Neutrophil (primary cell): ENCODE results near the gene RPS6KA6.
"Not testable (repeated sequence)": the region's sequence is repeated elsewhere in the genome, so short reads cannot be mapped to it uniquely, and the experiment has no call there.

Experiments used
- H3K27ac ChIP-seq: fragments of 200-600 bp; sonication (generic); 2 replicates; pipeline ENCODE4 v1.5.1; 2016; ENCODE audit warnings: mild to moderate bottlenecking, moderate library complexity
- H3K27me3 ChIP-seq: fragments of 200-600 bp; sonication (generic); 2 replicates; pipeline ENCODE4 v1.6.0; 2016; ENCODE audit warnings: mild to moderate bottlenecking
- H3K36me3 ChIP-seq: fragments of 200-600 bp; sonication (generic); 2 replicates; pipeline ENCODE4 v1.5.1; 2017
- H3K4me1 ChIP-seq, 2 experiments: fragments of 200-600 bp in 1 of 2; sonication (generic) in 1 of 2; 1 replicate in 1 of 2; 2 replicates in 1 of 2; pipeline versions ENCODE4 v1.5.1 to v1.6.1; 2013 to 2016; ENCODE audit warnings: low read depth in 1 of 2, low read length in 1 of 2, mild to moderate bottlenecking in 1 of 2, moderate library complexity in 1 of 2; ENCODE audit not compliant: control insufficient read depth in 1 of 2, insufficient read depth in 1 of 2
- H3K4me3 ChIP-seq, 2 experiments: fragments of 200-600 bp in 1 of 2; sonication (generic) in 1 of 2; 1 replicate in 1 of 2; 2 replicates in 1 of 2; pipeline ENCODE4 v1.5.1; 2013 to 2016; ENCODE audit warnings: low read depth in 1 of 2, low read length in 1 of 2, mild to moderate bottlenecking in 1 of 2, moderate library complexity in 1 of 2
- H3K9me3 ChIP-seq: fragments of 200-600 bp; sonication (generic); 2 replicates; pipeline ENCODE4 v1.5.1; 2016
- TF ChIP-seq, protein P1 (sequence below): fragments of 200-600 bp; sonication (generic); IDR thresholded peaks from 2 replicates; pipeline ENCODE4 v1.5.1; 2016; ENCODE audit warnings: antibody characterized with exemption

RPS6KA6 gene

DNA sequence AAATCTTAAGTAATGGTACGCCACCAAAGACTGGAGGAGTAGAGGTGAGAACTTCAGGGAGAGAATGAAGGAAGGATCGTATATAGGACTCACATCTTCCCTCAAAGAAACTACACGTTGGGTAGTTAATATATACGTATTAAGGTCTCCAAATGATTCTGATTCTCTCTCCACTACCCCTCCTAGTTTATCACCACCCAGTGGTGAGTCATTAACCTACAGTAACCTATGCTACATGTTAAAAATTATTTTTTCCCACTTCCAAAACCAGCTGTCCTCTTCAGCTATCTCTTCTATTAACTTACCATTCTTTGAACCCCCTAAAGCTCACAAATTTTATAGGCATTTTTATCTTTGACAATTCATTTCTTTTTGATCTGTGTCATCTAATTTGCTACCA lies 69.7 kb downstream of the RPS6KA6 start:
- H3K9me3 ChIP-seq, result no peaks in the 10 kb centered on the region
- H3K27ac ChIP-seq, result no peak overlapping the region
- TF ChIP-seq, protein P1, sequence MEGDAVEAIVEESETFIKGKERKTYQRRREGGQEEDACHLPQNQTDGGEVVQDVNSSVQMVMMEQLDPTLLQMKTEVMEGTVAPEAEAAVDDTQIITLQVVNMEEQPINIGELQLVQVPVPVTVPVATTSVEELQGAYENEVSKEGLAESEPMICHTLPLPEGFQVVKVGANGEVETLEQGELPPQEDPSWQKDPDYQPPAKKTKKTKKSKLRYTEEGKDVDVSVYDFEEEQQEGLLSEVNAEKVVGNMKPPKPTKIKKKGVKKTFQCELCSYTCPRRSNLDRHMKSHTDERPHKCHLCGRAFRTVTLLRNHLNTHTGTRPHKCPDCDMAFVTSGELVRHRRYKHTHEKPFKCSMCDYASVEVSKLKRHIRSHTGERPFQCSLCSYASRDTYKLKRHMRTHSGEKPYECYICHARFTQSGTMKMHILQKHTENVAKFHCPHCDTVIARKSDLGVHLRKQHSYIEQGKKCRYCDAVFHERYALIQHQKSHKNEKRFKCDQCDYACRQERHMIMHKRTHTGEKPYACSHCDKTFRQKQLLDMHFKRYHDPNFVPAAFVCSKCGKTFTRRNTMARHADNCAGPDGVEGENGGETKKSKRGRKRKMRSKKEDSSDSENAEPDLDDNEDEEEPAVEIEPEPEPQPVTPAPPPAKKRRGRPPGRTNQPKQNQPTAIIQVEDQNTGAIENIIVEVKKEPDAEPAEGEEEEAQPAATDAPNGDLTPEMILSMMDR, result no peak
- no peaks in the 10 kb centered on the region for H3K27me3 ChIP-seq
- H3K4me3 ChIP-seq, result no peak overlapping the region
- H3K36me3 ChIP-seq, result no peaks in the 10 kb centered on the region
- no peaks in the 10 kb centered on the region for H3K4me1 ChIP-seq

DNA sequence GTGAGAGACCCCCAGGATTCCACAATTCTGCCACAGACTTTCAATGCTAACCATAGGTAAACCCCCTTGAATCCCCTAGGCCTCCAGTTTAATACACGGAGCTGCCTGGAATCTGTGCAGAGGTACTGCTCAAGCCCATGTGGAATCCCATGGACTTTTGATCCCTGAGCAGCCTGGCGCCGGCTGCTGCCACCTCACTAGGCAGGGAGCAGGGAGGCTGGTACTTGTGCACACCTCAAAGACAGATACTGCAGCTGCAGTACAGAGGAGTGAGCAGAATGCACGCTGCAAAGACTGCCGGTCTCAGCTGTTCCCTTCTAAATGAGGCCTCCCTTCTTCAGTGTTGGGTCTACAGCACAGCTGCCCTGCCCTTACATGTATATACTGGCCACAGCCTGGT lies 79.4 kb downstream of the RPS6KA6 start:
- no peaks in the 10 kb centered on the region for H3K36me3 ChIP-seq
- no peak overlapping the region for H3K4me3 ChIP-seq
- no peaks in the 10 kb centered on the region for H3K27me3 ChIP-seq
- no peaks in the 10 kb centered on the region for H3K9me3 ChIP-seq
- H3K4me1 ChIP-seq, result no peaks in the 10 kb centered on the region
- TF ChIP-seq, protein P1, result no peak
- no peak overlapping the region for H3K27ac ChIP-seq

DNA sequence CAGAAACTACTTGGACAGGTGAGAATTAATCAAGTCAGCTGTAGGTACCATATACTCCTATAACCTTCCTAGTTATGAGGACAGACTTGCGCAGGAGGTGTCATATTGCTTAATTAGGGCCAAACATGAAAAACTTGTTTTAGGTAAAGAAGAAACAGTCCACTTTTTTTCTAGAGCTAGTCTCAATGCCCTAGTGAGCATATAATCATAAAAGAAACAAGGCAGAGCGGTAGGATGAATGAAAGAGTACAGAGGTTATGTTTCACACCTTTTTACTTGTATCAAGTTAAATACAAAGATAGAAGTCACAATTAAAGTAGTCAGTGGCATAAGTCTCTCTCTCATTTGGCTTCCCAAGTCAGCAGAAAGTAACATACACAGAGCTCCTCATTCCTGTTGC lies 88.9 kb downstream of the RPS6KA6 start:
- Histone ChIP-seq H3K9me3 (no peaks in the 10 kb centered on the region), H3K27ac (no peak overlapping the region), H3K27me3 (no peaks in the 10 kb centered on the region), H3K36me3 (no peaks in the 10 kb centered on the region), H3K4me3 (no peak overlapping the region), H3K4me1 (no peaks in the 10 kb centered on the region)
- TF ChIP-seq, protein P1, result no peak

DNA sequence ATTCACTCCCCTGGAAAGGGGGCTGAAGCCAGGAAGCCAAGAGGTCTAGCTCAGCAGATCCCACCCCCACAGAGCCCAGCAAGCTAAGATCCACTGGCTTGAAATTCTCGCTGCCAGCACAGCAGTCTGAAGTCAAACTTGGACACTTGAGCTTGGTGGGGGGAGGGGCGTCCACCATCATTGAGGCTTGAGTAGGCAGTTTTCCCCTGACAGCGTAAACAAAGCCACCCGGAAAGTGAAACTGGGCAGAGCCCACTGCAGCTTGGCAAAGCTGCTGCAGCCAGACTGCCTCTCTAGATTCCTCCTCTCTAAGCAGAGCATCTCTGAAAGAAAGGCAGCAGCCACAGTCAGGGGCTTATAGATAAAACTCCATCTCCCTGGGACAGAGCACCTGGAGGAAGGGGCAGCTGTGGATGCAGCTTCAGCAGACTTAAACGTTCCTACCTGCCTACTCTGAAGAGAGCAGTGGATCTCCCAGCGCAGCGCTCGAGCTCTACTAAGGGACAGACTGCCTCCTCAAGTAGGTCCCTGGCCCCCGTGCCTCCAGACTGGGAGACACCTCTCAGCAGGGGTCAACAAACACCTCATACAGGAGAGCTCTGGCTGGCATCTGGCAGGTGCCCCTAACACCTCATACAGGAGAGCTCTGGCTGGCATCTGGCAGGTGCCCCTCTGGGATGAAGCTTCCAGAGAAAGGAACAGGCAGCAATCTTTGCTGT lies 108.4 kb downstream of the RPS6KA6 start:
- not testable (repeated sequence) for H3K9me3 ChIP-seq, H3K4me3 ChIP-seq, H3K27me3 ChIP-seq, H3K4me1 ChIP-seq, H3K27ac ChIP-seq, H3K36me3 ChIP-seq

DNA sequence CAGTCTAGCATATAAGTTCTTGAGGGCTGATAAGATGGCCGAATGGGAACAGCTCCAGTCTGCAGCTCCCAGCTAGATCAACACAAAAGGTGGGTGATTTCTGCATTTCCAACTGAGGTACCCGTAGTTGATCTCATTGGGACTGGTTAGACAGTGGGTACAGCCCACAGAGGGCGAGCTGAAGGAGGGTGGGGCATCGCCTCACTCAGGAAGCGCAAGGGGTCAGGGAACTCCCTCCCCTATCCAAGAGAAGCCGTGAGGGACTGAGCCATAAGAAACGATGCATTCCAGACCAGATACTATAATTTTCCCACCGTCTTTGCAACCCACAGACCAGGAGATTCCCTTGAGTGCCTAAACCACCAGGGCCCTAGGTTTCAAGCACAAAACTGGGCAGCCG lies 109.0 kb downstream of the RPS6KA6 start:
- no peaks in the 10 kb centered on the region for H3K27me3 ChIP-seq
- H3K4me3 ChIP-seq, result no peak overlapping the region
- no peaks in the 10 kb centered on the region for H3K9me3 ChIP-seq
- H3K27ac ChIP-seq, result no peak overlapping the region
- no peaks in the 10 kb centered on the region for H3K36me3 ChIP-seq
- TF ChIP-seq, protein P1, result no peak
- H3K4me1 ChIP-seq, result no peaks in the 10 kb centered on the region

DNA sequence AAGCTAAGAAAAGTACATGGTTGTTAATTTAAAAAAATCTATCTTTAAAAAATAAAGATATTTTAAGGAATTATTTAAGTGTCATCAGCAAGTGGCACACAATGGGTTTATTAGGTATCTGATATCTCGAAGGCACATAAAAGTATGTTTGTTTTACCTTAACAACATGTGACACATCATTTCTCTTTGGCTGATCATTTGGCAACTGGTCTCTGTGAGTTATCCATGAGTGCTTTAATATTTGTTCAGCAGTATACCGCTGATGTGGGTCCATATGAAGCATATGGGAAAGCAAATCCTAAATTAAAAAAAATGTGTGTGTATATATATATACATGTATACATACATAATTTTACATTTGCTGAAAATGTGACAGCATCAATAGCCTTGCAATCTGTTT lies 123.2 kb downstream of the RPS6KA6 start:
- Histone ChIP-seq H3K36me3 (no peaks in the 10 kb centered on the region), H3K4me1 (no peaks in the 10 kb centered on the region), H3K4me3 (no peak overlapping the region), H3K9me3 (no peaks in the 10 kb centered on the region), H3K27ac (no peak overlapping the region), H3K27me3 (no peaks in the 10 kb centered on the region)
- TF ChIP-seq, protein P1, result no peak
